ENCODE results near the gene HSPD1. TPM values are rescaled to one million over a fixed set of nuclear protein-coding genes. Genes with fewer than 3 reads are reported as not detected.

Gene HSPD1
- total RNA-seq, 1 experiment from 2014 or later: 681 TPM

- intact Hi-C loops (cut with micrococcal nuclease): no loop called here
- BruUV-seq (replicated peaks): no TSS peak
- peaks cover 15% of the 10 kb centered on the region for H3K4me1 Mint-ChIP-seq (ENCODE audit: insufficient read depth, unreplicated experiment)
- CTCF ChIA-PET: interaction anchor here (1.3 to 1.5 kb wide), 3 partner anchors 10 to 18 kb away, joined by 3 to 7 read pairs (median 5); no protein-coding TSS in a partner anchor
- no peaks in the 10 kb centered on the region for H3K27me3 Mint-ChIP-seq (ENCODE audit: insufficient read depth, unreplicated experiment)
- H3K4me3 Mint-ChIP-seq (ENCODE audit: unreplicated experiment): no peak overlapping the region
- H3K36me3 Mint-ChIP-seq (ENCODE audit: insufficient read depth, unreplicated experiment): peaks cover 6% of the 10 kb centered on the region
- no peak for DNase-seq (ENCODE audit: unreplicated experiment)
- H3K27ac Mint-ChIP-seq (ENCODE audit: low read depth, unreplicated experiment): no peak overlapping the region
- POLR2A ChIA-PET: interaction anchor here (2.1 to 6.2 kb wide), 2 partner anchors 12 to 79 kb away, joined by 7 to 366 read pairs; partner anchors contain the start of genes HSPD1, HSPE1 and SF3B1
- TF ChIP-seq CTCF (IDR thresholded peaks at IDR 0.05; ENCODE audit: unreplicated experiment): no peak
- no peaks in the 10 kb centered on the region for H3K9me3 Mint-ChIP-seq (ENCODE audit: unreplicated experiment)
Measured at GRCh38 chr2:197513915-197514314, 14.3 kb upstream of the HSPD1 start.

- intact Hi-C loops (cut with micrococcal nuclease): no loop called here
Measured at GRCh38 chr2:197506658-197507057, 7.0 kb upstream of the HSPD1 start.

GRCh38 chr2:197504512-197504911 is 4.9 kb upstream of the HSPD1 start:
- no peak overlapping the region for H3K27ac Mint-ChIP-seq (ENCODE audit: low read depth, unreplicated experiment)
- no peaks in the 10 kb centered on the region for H3K27me3 Mint-ChIP-seq (ENCODE audit: insufficient read depth, unreplicated experiment)
- H3K9me3 Mint-ChIP-seq (ENCODE audit: unreplicated experiment): no peaks in the 10 kb centered on the region
- H3K4me1 Mint-ChIP-seq (ENCODE audit: insufficient read depth, unreplicated experiment): peaks cover 7% of the 10 kb centered on the region
- ChIA-PET CTCF (interaction anchor here (1.2 to 1.9 kb wide), 2 partner anchors 9 to 19 kb away, joined by 4 to 5 read pairs; no protein-coding TSS in a partner anchor), POLR2A (interaction anchor here (0.7 to 10.4 kb wide), 4 partner anchors 10 to 509 kb away, joined by 3 to 366 read pairs (median 4); partner anchors contain the start of genes MOB4 and SF3B1)
- intact Hi-C loops (cut with micrococcal nuclease): no loop called here
- no peak overlapping the region for H3K4me3 Mint-ChIP-seq (ENCODE audit: unreplicated experiment)
- TF ChIP-seq CTCF (IDR thresholded peaks at IDR 0.05; ENCODE audit: unreplicated experiment): no peak
- DNase-seq (ENCODE audit: unreplicated experiment): no peak
- BruUV-seq (replicated peaks): no TSS peak
- H3K36me3 Mint-ChIP-seq (ENCODE audit: insufficient read depth, unreplicated experiment): peaks cover 46% of the 10 kb centered on the region

More at GRCh38 chr2:197506658-197507057, 7.0 kb upstream of the HSPD1 start:
- no peaks in the 10 kb centered on the region for H3K27me3 Mint-ChIP-seq (ENCODE audit: insufficient read depth, unreplicated experiment)
- ChIA-PET CTCF (interaction anchor here (1.2 kb wide), 1 partner anchor 393 kb away, joined by 9 read pairs; no protein-coding TSS in a partner anchor), POLR2A (interaction anchor here (0.9 to 10.4 kb wide), 3 partner anchors 8 to 107 kb away, joined by 3 to 366 read pairs (median 4); partner anchors contain the start of genes MOB4 and SF3B1)
- no peak overlapping the region for H3K27ac Mint-ChIP-seq (ENCODE audit: low read depth, unreplicated experiment)
- H3K9me3 Mint-ChIP-seq (ENCODE audit: unreplicated experiment): no peaks in the 10 kb centered on the region
- no peak overlapping the region for H3K4me3 Mint-ChIP-seq (ENCODE audit: unreplicated experiment)
- no peak for TF ChIP-seq CTCF (IDR thresholded peaks at IDR 0.05; ENCODE audit: unreplicated experiment)
- H3K4me1 Mint-ChIP-seq (ENCODE audit: insufficient read depth, unreplicated experiment): peaks cover 7% of the 10 kb centered on the region
- no TSS peak for BruUV-seq (replicated peaks)
- no peak for DNase-seq (ENCODE audit: unreplicated experiment)
- peaks cover 38% of the 10 kb centered on the region for H3K36me3 Mint-ChIP-seq (ENCODE audit: insufficient read depth, unreplicated experiment)

GRCh38 chr2:197504000-197504399 is 4.4 kb upstream of the HSPD1 start:
- Mint-ChIP-seq H3K36me3 (ENCODE audit: insufficient read depth, unreplicated experiment) (peaks cover 51% of the 10 kb centered on the region), H3K27ac (ENCODE audit: low read depth, unreplicated experiment) (no peak overlapping the region), H3K9me3 (ENCODE audit: unreplicated experiment) (no peaks in the 10 kb centered on the region), H3K4me1 (ENCODE audit: insufficient read depth, unreplicated experiment) (peaks cover 7% of the 10 kb centered on the region), H3K4me3 (ENCODE audit: unreplicated experiment) (no peak overlapping the region), H3K27me3 (ENCODE audit: insufficient read depth, unreplicated experiment) (no peaks in the 10 kb centered on the region)
- no peak for DNase-seq (ENCODE audit: unreplicated experiment)
- ChIA-PET POLR2A (interaction anchor here (1.3 to 10.4 kb wide), 2 partner anchors 11 to 69 kb away, joined by 6 to 366 read pairs; partner anchors contain the start of genes MOB4 and SF3B1), CTCF (interaction anchor here (1.1 to 1.9 kb wide), 3 partner anchors 9 to 110 kb away, joined by 4 to 5 read pairs (median 4); no protein-coding TSS in a partner anchor)
- intact Hi-C loops (cut with micrococcal nuclease): no loop called here
- BruUV-seq (replicated peaks): no TSS peak
- TF ChIP-seq CTCF (IDR thresholded peaks at IDR 0.05; ENCODE audit: unreplicated experiment): no peak

Measured in MCF 10A (cell line).